ENCODE results near the gene MMP15. TPM values are rescaled to one million over a fixed set of nuclear protein-coding genes. Genes with fewer than 3 reads are reported as not detected.
"Not testable (repeated sequence)": the region's sequence is repeated elsewhere in the genome, so short reads cannot be mapped to it uniquely, and the experiment has no call there.

The MMP15 gene
- 7.2 and 26.0 TPM in 2 replicates for total RNA-seq (ENCODE audit: low replicate concordance)

DNA sequence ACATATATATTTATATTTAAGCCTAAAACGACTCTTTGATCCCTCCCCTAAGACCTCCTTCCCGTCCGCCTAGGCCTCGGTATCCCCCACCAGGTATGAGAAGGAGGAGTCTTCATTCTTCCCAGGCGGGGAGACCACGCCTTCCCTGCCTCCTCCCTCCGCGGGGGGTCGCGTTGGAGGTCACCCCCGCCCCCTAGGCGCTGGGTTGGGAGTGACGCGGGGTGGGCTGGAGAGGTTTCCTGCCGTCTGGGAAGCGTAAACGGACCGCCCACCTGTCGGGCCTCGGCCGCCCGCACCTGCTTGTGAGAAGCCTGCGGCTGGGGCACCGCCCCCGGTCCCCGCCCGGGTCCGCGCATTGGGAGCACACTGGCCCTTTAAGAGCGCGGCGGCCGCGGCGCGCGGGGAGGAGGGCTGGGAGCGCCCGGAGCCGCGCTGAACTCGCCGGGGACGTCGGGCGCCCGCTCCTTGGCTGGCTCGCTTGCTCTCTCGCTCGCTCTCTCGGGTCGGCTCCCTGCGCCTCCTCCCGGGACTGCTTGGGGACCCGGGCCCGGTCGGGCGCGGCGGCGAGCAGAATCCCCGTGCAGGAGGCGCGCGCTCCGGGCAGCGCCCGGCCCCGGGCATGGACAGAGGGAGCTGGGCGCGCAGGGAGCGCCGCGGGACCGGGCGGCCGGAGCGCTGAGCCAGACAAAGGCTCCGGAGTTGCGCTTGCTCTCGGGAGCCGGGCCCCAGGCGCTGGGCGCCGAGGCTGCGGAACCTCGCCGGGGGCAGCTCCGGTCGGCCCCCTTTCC, at the start of gene MMP15:
TSS of gene MMP15 (plus strand) at position 404 of the 788 bp plus-strand sequence. CDS start 597 bp downstream, outside the sequence.
- Mint-ChIP-seq H3K4me1 (peaks cover 31% of the 10 kb centered on the region), H3K27ac (peak within 1 kb of the TSS; percentile 76), H3K9me3 (no peaks in the 10 kb centered on the region), H3K4me3 (peak within 1 kb of the TSS; percentile 86), H3K27me3 (ENCODE audit: insufficient read depth, low read depth) (peaks cover 27% of the 10 kb centered on the region), H3K36me3 (no peaks in the 10 kb centered on the region)
- Histone ChIP-seq H3K27me3 (peaks cover 23% of the 10 kb centered on the region), H3K9ac (peak within 1 kb of the TSS; percentile 50), H3K4me3 (peak within 1 kb of the TSS; percentile 97), H2AFZ (replicated peaks) (peak within 1 kb of the TSS; percentile 27), H3K36me3 (no peaks in the 10 kb centered on the region), H4K20me1 (ENCODE audit: low read depth) (peaks cover 38% of the 10 kb centered on the region), H3K27ac (no peak within 1 kb of the TSS), H3F3A (ENCODE audit: low read depth) (peaks cover 29% of the 10 kb centered on the region), H3K4me2 (peak within 1 kb of the TSS; percentile 98), H3K79me2 (ENCODE audit: low read depth) (peaks cover 15% of the 10 kb centered on the region), H3K4me1 (peaks cover 33% of the 10 kb centered on the region), H3K9me3 (ENCODE audit: low read depth) (no peaks in the 10 kb centered on the region)
- DNase-seq (ENCODE audit: low spot score), result peak; percentile 91
- TF ChIP-seq EZH2phosphoT487 (IDR thresholded peaks at IDR 0.05) (no peak), EZH2 (IDR thresholded peaks at IDR 0.05) (no peak)
- TF ChIP-seq, protein P1, sequence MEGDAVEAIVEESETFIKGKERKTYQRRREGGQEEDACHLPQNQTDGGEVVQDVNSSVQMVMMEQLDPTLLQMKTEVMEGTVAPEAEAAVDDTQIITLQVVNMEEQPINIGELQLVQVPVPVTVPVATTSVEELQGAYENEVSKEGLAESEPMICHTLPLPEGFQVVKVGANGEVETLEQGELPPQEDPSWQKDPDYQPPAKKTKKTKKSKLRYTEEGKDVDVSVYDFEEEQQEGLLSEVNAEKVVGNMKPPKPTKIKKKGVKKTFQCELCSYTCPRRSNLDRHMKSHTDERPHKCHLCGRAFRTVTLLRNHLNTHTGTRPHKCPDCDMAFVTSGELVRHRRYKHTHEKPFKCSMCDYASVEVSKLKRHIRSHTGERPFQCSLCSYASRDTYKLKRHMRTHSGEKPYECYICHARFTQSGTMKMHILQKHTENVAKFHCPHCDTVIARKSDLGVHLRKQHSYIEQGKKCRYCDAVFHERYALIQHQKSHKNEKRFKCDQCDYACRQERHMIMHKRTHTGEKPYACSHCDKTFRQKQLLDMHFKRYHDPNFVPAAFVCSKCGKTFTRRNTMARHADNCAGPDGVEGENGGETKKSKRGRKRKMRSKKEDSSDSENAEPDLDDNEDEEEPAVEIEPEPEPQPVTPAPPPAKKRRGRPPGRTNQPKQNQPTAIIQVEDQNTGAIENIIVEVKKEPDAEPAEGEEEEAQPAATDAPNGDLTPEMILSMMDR (IDR thresholded peaks at IDR 0.05), result no peak

DNA sequence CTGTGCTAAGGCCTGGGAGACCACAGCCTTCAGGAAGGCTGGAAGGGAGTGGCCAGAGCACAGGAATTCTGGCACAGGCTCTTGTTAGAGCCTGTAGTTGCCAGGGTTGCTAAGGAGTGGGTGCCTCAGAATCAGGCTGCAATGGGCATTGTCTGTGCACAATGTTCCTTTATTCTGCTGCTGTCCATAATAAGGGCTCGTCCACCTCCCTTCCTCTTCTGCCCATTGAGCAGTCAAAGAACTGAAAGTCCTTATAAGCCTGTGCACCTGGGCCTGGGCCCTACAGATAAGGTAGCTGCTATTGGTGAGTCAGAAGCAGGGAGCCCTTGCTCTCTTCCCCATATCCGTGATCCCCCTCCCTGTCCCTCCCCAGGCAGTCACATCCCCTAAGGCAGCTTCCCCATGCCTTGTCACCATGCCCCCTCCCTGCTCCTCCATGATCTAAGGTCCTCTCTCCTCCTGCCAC, 49.2 kb upstream of the MMP15 start:
- no peak overlapping the region for H3K27ac ChIP-seq
- no peaks in the 10 kb centered on the region for H3K27me3 ChIP-seq
- no peaks in the 10 kb centered on the region for H3K4me1 Mint-ChIP-seq
- H3K4me2 ChIP-seq, result peak overlapping the region; percentile 37
- H3K9me3 Mint-ChIP-seq, result no peaks in the 10 kb centered on the region
- H4K20me1 ChIP-seq (ENCODE audit: low read depth), result no peaks in the 10 kb centered on the region
- H3K4me3 ChIP-seq, result no peak overlapping the region
- no peak overlapping the region for H3K9ac ChIP-seq
- H3K9me3 ChIP-seq (ENCODE audit: low read depth), result no peaks in the 10 kb centered on the region
- H3K36me3 Mint-ChIP-seq, result no peaks in the 10 kb centered on the region
- TF ChIP-seq EZH2phosphoT487 (IDR thresholded peaks at IDR 0.05) (no peak), EZH2 (IDR thresholded peaks at IDR 0.05) (no peak)
- TF ChIP-seq, protein P1 (IDR thresholded peaks at IDR 0.05), result no peak
- no peak overlapping the region for H3K27ac Mint-ChIP-seq
- no peak overlapping the region for H3K4me3 Mint-ChIP-seq
- H3K36me3 ChIP-seq, result no peaks in the 10 kb centered on the region
- H2AFZ ChIP-seq (replicated peaks), result peak overlapping the region; percentile 32
- H3F3A ChIP-seq (ENCODE audit: low read depth), result peaks cover 10% of the 10 kb centered on the region
- H3K79me2 ChIP-seq (ENCODE audit: low read depth), result no peaks in the 10 kb centered on the region
- H3K4me1 ChIP-seq, result peaks cover 13% of the 10 kb centered on the region
- peak; percentile 46 for DNase-seq (ENCODE audit: low spot score)
- peaks cover 22% of the 10 kb centered on the region for H3K27me3 Mint-ChIP-seq (ENCODE audit: insufficient read depth, low read depth)

DNA sequence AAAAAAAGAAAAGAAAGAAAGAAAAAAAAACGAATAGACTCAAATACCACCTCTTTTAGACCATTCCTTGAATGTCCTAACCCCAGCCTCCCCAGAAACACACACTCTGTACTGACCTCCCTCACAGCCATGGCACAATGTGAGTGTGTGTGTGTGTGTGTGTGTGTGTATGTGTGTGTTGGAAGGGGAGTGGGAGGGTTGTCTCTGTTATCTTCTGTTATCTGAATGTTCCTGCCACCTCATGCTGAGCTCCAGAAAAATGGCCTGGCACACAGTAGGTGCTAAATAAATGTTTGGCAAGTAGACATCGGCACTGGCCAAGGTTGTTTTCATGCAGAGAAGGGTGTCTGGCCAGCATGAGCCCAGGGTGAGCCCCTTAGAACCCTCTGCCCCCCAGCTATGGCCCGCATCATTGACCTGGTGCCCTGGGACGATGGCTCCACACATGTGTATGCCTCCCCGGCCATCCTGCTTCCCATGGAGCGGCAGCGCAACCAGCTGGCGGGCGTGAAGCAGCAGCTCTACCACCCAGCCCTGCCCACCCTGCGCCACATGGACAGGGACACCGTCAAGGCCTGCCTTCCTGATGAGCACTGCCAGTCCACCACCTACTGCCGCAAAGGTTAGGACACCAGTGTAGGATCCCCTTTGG, 48.0 kb upstream of the MMP15 start:
- H3K36me3 Mint-ChIP-seq, result no peaks in the 10 kb centered on the region
- peaks cover 20% of the 10 kb centered on the region for H3K27me3 Mint-ChIP-seq (ENCODE audit: insufficient read depth, low read depth)
- Histone ChIP-seq H3K9me3 (ENCODE audit: low read depth) (no peaks in the 10 kb centered on the region), H3K27me3 (no peaks in the 10 kb centered on the region), H3F3A (ENCODE audit: low read depth) (peaks cover 10% of the 10 kb centered on the region), H3K79me2 (ENCODE audit: low read depth) (no peaks in the 10 kb centered on the region), H3K4me2 (no peak overlapping the region), H3K4me3 (no peak overlapping the region), H3K9ac (no peak overlapping the region), H3K27ac (no peak overlapping the region), H4K20me1 (ENCODE audit: low read depth) (no peaks in the 10 kb centered on the region), H3K4me1 (peaks cover 11% of the 10 kb centered on the region), H3K36me3 (no peaks in the 10 kb centered on the region), H2AFZ (replicated peaks) (no peak overlapping the region)
- H3K9me3 Mint-ChIP-seq, result no peaks in the 10 kb centered on the region
- TF ChIP-seq, protein P1 (IDR thresholded peaks at IDR 0.05), result peak; percentile 39
- TF ChIP-seq EZH2 (IDR thresholded peaks at IDR 0.05) (no peak), EZH2phosphoT487 (IDR thresholded peaks at IDR 0.05) (no peak)
- peak; percentile 44 for DNase-seq (ENCODE audit: low spot score)
- no peaks in the 10 kb centered on the region for H3K4me1 Mint-ChIP-seq
- H3K27ac Mint-ChIP-seq, result no peak overlapping the region
- no peak overlapping the region for H3K4me3 Mint-ChIP-seq

DNA sequence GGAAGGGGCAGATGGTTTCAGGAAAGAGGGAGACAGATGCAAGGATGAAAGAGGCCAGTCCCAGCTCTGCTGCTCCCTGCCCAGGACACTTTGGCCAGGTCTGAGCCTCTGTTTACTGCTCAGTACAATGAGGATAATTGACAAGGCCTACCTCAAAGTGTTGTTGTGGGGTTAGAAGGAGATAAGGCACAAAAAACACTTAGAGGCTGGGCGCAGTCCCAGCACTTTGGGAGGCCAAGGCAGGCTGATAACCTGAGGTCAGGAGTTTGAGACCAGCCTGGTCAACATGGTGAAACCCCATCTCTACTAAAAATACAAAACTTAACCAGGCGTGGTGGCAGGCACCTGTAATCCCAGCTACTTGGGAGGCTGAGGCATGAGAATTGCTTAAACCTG, 47.5 kb upstream of the MMP15 start:
- H2AFZ ChIP-seq (replicated peaks); H3K9me3 ChIP-seq (ENCODE audit: low read depth); H3K4me3 Mint-ChIP-seq; H3K27ac Mint-ChIP-seq; H3F3A ChIP-seq (ENCODE audit: low read depth); H3K27me3 ChIP-seq; H3K36me3 ChIP-seq; H3K79me2 ChIP-seq (ENCODE audit: low read depth); H4K20me1 ChIP-seq (ENCODE audit: low read depth); H3K9ac ChIP-seq; DNase-seq (ENCODE audit: low spot score); H3K4me2 ChIP-seq; H3K4me1 Mint-ChIP-seq; H3K4me3 ChIP-seq; H3K36me3 Mint-ChIP-seq; H3K27ac ChIP-seq; H3K9me3 Mint-ChIP-seq: not testable (repeated sequence)
- H3K4me1 ChIP-seq, result peaks cover 11% of the 10 kb centered on the region
- peaks cover 17% of the 10 kb centered on the region for H3K27me3 Mint-ChIP-seq (ENCODE audit: insufficient read depth, low read depth)

Data from neural progenitor cell (in vitro differentiated cells).